ENCODE results near the gene LAMC3.

The LAMC3 gene

DNA sequence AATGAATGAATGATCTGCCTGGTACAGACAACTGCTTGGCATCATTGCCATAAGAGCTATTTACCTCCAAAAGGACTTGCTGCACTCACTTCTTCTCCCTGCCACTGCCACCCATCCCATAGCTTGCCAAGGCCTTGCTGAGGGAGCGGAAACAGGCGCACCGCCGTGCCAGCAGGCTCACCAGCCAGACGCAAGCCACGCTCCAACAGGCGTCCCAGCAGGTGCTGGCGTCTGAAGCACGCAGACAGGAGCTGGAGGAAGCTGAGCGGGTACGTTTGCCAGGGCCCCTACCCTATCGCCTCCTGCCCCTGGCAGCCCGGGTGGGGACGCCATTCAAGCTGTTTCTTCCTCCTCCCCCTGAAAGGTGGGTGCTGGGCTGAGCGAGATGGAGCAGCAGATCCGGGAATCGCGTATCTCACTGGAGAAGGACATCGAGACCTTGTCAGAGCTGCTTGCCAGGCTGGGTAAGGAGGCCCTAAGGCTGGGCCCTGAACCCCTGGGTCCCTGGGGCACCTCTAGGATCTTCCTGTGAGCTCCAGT lies 78.5 kb downstream of the LAMC3 start:
- TF ChIP-seq, protein P1, sequence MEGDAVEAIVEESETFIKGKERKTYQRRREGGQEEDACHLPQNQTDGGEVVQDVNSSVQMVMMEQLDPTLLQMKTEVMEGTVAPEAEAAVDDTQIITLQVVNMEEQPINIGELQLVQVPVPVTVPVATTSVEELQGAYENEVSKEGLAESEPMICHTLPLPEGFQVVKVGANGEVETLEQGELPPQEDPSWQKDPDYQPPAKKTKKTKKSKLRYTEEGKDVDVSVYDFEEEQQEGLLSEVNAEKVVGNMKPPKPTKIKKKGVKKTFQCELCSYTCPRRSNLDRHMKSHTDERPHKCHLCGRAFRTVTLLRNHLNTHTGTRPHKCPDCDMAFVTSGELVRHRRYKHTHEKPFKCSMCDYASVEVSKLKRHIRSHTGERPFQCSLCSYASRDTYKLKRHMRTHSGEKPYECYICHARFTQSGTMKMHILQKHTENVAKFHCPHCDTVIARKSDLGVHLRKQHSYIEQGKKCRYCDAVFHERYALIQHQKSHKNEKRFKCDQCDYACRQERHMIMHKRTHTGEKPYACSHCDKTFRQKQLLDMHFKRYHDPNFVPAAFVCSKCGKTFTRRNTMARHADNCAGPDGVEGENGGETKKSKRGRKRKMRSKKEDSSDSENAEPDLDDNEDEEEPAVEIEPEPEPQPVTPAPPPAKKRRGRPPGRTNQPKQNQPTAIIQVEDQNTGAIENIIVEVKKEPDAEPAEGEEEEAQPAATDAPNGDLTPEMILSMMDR (IDR thresholded peaks at IDR 0.05; ENCODE audit: extremely low read depth, missing control alignments), result no peak
- no peak for DNase-seq (ENCODE audit: low spot score)

DNA sequence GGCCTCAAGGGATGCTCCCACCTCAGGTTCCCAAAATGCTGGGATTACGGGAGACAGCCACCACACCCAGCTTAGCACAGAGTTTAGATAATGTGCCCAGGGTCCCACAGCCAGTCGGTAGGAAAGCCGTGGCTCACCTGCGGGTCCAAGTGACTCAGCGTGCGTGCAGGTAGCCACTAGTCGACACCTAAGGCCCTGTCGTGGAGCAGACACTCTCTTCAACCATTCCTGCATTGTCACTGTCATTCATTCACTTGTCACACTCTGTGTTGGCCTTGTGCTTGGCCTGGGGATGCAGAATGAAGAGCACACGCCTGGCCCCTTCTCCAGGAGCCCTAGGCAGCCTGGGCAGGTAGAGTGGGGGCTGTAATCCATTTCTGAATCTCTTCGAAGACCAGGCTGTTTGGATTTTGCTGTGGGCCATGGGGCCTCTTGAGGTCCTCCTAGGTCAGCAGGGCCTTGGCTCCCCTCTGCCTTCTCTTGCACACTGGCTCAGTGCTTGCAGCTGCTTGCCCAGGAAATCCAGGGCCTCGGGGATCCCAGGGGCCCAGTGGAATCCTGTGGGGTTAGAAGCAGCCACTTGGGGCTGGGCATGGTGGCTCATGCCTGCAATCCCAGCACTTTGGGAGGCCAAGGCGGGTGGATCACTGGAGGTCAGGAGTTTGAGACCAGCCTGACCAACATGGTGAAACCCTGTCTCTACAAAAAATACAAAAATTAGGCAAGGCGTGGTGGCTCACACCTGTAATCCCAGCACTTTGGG lies 81.2 kb downstream of the LAMC3 start:
- DNase-seq (ENCODE audit: low spot score), result no peak
- TF ChIP-seq, protein P1 (IDR thresholded peaks at IDR 0.05; ENCODE audit: extremely low read depth, missing control alignments), result no peak

DNA sequence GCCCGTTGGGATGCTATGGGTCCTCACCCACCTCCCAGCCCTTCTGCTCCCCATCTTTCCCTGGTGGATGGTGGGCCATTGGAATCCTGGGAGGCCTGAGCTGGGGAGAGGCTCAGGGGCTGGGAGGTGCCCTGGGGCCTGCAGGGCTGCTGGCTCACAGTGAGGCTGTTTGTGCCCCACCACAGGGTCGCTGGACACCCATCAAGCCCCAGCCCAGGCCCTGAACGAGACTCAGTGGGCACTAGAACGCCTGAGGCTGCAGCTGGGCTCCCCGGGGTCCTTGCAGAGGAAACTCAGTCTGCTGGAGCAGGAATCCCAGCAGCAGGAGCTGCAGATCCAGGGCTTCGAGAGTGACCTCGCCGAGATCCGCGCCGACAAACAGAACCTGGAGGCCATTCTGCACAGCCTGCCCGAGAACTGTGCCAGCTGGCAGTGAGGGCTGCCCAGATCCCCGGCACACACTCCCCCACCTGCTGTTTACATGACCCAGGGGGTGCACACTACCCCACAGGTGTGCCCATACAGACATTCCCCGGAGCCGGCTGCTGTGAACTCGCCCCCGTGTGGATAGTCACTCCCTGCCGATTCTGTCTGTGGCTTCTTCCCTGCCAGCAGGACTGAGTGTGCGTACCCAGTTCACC lies 82.5 kb downstream of the LAMC3 start:
- TF ChIP-seq, protein P1 (IDR thresholded peaks at IDR 0.05; ENCODE audit: extremely low read depth, missing control alignments), result no peak
- no peak for DNase-seq (ENCODE audit: low spot score)

DNA sequence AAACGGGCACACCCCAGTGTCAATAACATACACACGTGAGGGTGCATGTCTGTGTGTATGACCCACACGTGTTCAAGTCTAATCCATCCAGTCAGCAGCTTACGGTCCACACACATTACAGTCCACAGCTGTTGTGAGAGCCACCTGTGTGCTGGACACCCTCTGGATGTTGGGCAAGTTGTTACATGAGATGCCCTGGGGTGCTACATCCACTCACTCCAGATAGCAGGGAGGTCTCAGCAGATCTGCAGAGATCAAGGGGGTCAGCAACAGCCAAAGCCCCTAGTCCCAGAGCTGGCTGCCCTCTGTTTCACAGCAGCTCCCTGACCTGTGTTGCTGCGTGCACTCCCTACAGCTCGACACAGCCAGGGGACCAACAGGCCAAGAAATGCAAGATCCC lies 83.1 kb downstream of the LAMC3 start:
- no peak for DNase-seq (ENCODE audit: low spot score)
- TF ChIP-seq, protein P1 (IDR thresholded peaks at IDR 0.05; ENCODE audit: extremely low read depth, missing control alignments), result no peak

DNA sequence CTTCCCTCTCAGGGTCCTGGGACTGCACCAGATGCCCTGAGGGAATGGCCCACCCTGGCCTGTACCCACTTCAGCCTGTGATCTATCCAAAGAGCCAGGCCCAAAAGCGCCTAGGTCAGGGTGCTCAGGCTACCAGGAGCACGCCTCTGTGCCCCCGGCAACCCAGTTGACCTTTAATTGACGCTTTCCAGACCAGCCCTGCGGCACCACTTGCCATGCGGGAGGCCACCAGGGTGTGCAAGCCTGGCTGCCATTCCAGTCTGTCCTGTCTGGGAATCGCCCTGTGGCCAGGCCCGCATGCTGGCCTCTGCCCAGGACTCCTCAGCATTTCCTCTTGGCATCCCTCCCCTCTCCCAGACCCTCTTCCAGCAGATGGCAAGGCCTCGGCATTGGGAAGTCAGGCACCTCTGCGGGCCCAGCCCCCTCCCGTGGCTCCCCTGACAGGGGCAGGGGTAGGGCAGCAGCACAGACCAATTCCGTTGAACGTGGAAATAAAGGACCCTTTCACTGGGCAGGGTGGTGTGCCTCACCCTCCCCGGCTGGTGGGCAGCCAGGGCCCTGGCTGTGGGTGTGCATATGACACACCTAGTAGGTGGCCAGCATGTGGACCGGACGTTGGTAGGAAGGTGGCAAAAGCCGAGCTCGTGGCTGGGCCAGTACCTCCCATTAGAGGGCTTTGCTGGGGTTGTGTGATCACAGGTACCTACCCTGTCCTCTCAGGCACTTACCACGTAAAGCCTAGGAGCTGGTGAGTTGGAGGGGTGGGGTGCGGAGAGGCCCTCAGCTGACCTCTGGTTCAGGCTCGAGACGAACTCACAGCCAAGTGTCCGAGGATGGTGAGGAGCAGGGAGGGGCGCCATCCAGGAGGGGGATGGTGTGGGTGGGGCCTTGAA lies 83.8 kb downstream of the LAMC3 start:
- TF ChIP-seq, protein P1 (IDR thresholded peaks at IDR 0.05; ENCODE audit: extremely low read depth, missing control alignments), result no peak
- no peak for DNase-seq (ENCODE audit: low spot score)

DNA sequence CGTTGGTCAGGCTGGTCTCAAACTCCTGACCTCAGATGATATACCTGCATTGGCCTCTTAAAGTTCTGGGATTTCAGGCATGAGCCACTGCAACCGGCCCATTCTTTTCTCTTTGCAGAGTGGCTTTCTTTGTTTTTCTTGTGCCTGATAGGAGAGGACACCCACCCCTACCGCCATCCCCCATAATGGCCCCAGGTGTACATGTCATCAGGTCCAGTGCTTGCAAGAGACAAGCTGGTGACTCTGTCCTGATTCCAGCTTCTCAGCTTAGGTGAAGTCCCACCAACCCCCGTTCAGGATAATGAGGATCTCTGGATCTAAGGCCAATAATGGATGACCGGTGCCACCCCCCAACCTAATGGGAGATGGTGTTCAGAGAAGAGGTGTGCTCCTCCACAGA lies 85.0 kb downstream of the LAMC3 start:
- TF ChIP-seq, protein P1 (IDR thresholded peaks at IDR 0.05; ENCODE audit: extremely low read depth, missing control alignments), result no peak
- DNase-seq (ENCODE audit: low spot score), result no peak
